ENCODE measurements around the gene CFAP45.

The CFAP45 gene

GRCh38 chr1:159848326-159848725, 51.6 kb downstream of the CFAP45 start:
- DNase-seq (ENCODE audit: low spot score): no peak

GRCh38 chr1:159847231-159847630, 52.7 kb downstream of the CFAP45 start:
- DNase-seq (ENCODE audit: low spot score): no peak

- no peak for DNase-seq (ENCODE audit: low spot score)
These were observed 54.0 kb downstream of the CFAP45 start for GRCh38 chr1:159845751-159846629.

- no peak for DNase-seq (ENCODE audit: low spot score)
These were observed 56.5 kb downstream of the CFAP45 start for GRCh38 chr1:159843459-159843858.

- DNase-seq (ENCODE audit: low spot score): no peak
These were observed 58.2 kb downstream of the CFAP45 start for GRCh38 chr1:159841749-159842148.

- DNase-seq (ENCODE audit: low spot score): peak; percentile 19
These were observed 60.7 kb downstream of the CFAP45 start for GRCh38 chr1:159839116-159839849.

GRCh38 chr1:159838715-159839114, 61.2 kb downstream of the CFAP45 start:
- no peak for DNase-seq (ENCODE audit: low spot score)

GRCh38 chr1:159835862-159836525, 64.0 kb downstream of the CFAP45 start:
- no peak for DNase-seq (ENCODE audit: low spot score)

- DNase-seq (ENCODE audit: low spot score): no peak
These were observed 64.6 kb downstream of the CFAP45 start for GRCh38 chr1:159835356-159835755.

GRCh38 chr1:159832309-159832708, 67.7 kb downstream of the CFAP45 start:
- DNase-seq (ENCODE audit: low spot score): no peak

- no peak for DNase-seq (ENCODE audit: low spot score)
These were observed 68.4 kb downstream of the CFAP45 start for GRCh38 chr1:159831412-159832141.

- DNase-seq (ENCODE audit: low spot score): no peak
These were observed 69.2 kb downstream of the CFAP45 start for GRCh38 chr1:159830722-159831121.

- DNase-seq (ENCODE audit: low spot score): no peak
These were observed 70.0 kb downstream of the CFAP45 start for GRCh38 chr1:159829822-159830465.

GRCh38 chr1:159829273-159829634, 70.7 kb downstream of the CFAP45 start:
- peak; percentile 48 for DNase-seq (ENCODE audit: low spot score)

- DNase-seq (ENCODE audit: low spot score): no peak
These were observed 71.2 kb downstream of the CFAP45 start for GRCh38 chr1:159828581-159829272.

GRCh38 chr1:159828176-159828575, 71.8 kb downstream of the CFAP45 start:
- no peak for DNase-seq (ENCODE audit: low spot score)

- no peak for DNase-seq (ENCODE audit: low spot score)
These were observed 72.4 kb downstream of the CFAP45 start for GRCh38 chr1:159827549-159827948.

- no peak for DNase-seq (ENCODE audit: low spot score)
These were observed 72.9 kb downstream of the CFAP45 start for GRCh38 chr1:159827102-159827490.

- no peak for DNase-seq (ENCODE audit: low spot score)
These were observed 73.4 kb downstream of the CFAP45 start, which contains the start of gene SLAMF8 for GRCh38 chr1:159826441-159827101. SLAMF8 (plus strand) TSS chr1:159826873; CDS start chr1:159826899, 26 bp downstream.

- DNase-seq (ENCODE audit: low spot score): no peak
These were observed 74.4 kb downstream of the CFAP45 start for GRCh38 chr1:159825564-159825963.

Data from NAMALWA (cell line).